AG04450 (cell line): ENCODE data around the gene STARD7. TPM values are rescaled to one million over a fixed set of nuclear protein-coding genes. Genes with fewer than 3 reads are reported as not detected.

Experiments used
- CTCF ChIA-PET: fragments of 300-600, 350-600 bp; formaldehyde crosslinking; extraction: SDS; loops from one replicate; lab custom pipeline; 2022; ENCODE audit warnings: antibody characterized with exemption, inconsistent platforms; lab: Charles Lee
- POLR2A ChIA-PET: fragments of 350-600 bp; formaldehyde crosslinking; extraction: SDS; loops from one replicate; lab custom pipeline; 2021; ENCODE audit warnings: antibody characterized with exemption, inconsistent platforms; lab: Yijun Ruan, JAX
- DNase-seq: peaks from one replicate; pipeline ENCODE4 v3.0.0-alpha.2; 2011; ENCODE audit warnings: low read depth, low spot score
- H3K27ac ChIP-seq: one replicate; pipeline ENCODE4 v1.5.1; 2012; ENCODE audit warnings: low read depth, low read length, control low read depth
- H3K27me3 ChIP-seq: one replicate; pipeline ENCODE4 v1.6.0; 2012; ENCODE audit warnings: low read length; ENCODE audit not compliant: control insufficient read depth, insufficient read depth
- H3K4me3 ChIP-seq: 2 replicates; pipeline ENCODE4 v1.5.1; 2011; ENCODE audit warnings: mild to moderate bottlenecking, low read depth, low read length, control low read depth
- H3K9me3 ChIP-seq: 2 replicates; pipeline ENCODE4 v1.5.1; 2012; ENCODE audit warnings: low read length; ENCODE audit not compliant: control insufficient read depth, insufficient read depth
- CTCF ChIP-seq: IDR thresholded peaks from 2 replicates; pipeline ENCODE4 v1.5.1; 2011; ENCODE audit warnings: low read depth, low read length, control low read depth, inconsistent platforms
- polyA plus RNA-seq: library from polyadenylated mRNA; depleted of rRNA; stranded (reverse); fragments of >200 nt; gene quantifications from 2 replicates; pipeline ENCODE4 v1.2.3, GENCODE V29; 2011

The STARD7 gene
- polyA plus RNA-seq, 1 experiment, result 106 TPM

GRCh38 chr2:96158554-96158940 lies 50.1 kb downstream of the STARD7 start:
- Histone ChIP-seq H3K4me3 (no peak overlapping the region), H3K27me3 (peaks cover 14% of the 10 kb centered on the region), H3K9me3 (peaks cover 5% of the 10 kb centered on the region; the same call in 1 of the 2 replicates), H3K27ac (no peak overlapping the region)
- no peak for TF ChIP-seq CTCF
- ChIA-PET POLR2A (no interaction called here), CTCF (interaction anchor here (0.8 kb wide), 1 partner anchor 16 kb away, joined by 3 read pairs; no protein-coding TSS in a partner anchor)
- no peak for DNase-seq

GRCh38 chr2:96157649-96158553 lies 50.7 kb downstream of the STARD7 start:
- Histone ChIP-seq H3K9me3 (peaks cover 3% of the 10 kb centered on the region; the same call in 1 of the 2 replicates), H3K27me3 (peaks cover 14% of the 10 kb centered on the region), H3K27ac (no peak overlapping the region), H3K4me3 (no peak overlapping the region)
- POLR2A ChIA-PET, result no interaction called here
- TF ChIP-seq CTCF, result no peak
- DNase-seq, result no peak
- CTCF ChIA-PET, result interaction anchor here (0.8 kb wide), 1 partner anchor 15 kb away, joined by 3 read pairs; no protein-coding TSS in a partner anchor

GRCh38 chr2:96156926-96157648 lies 51.5 kb downstream of the STARD7 start:
- ChIA-PET CTCF (interaction anchor here (0.8 kb wide), 1 partner anchor 18 kb away, joined by 5 read pairs; no protein-coding TSS in a partner anchor), POLR2A (no interaction called here)
- Histone ChIP-seq H3K9me3 (0 out of 2 replicates have a peak, but pooled peaks cover 3% of the 10 kb centered on the region), H3K4me3 (no peak overlapping the region), H3K27ac (no peak overlapping the region), H3K27me3 (peaks cover 14% of the 10 kb centered on the region)
- TF ChIP-seq CTCF, result no peak
- DNase-seq, result no peak

GRCh38 chr2:96156011-96156820 lies 52.4 kb downstream of the STARD7 start:
- DNase-seq, result no peak
- 0 out of 2 replicates have a peak, but pooled peaks cover 3% of the 10 kb centered on the region for H3K9me3 ChIP-seq

More at GRCh38 chr2:96156011-96156820, 52.4 kb downstream of the STARD7 start:
- Histone ChIP-seq H3K27ac (no peak overlapping the region), H3K4me3 (no peak overlapping the region), H3K27me3 (peaks cover 14% of the 10 kb centered on the region)
- TF ChIP-seq CTCF, result no peak
- CTCF ChIA-PET, result interaction anchor here (0.8 kb wide), 1 partner anchor 19 kb away, joined by 5 read pairs; no protein-coding TSS in a partner anchor
- POLR2A ChIA-PET, result no interaction called here
